NCI-H1694 treated with DMSO at 0.1 percent for 48 hours (cell line): ENCODE results near the gene PNMA6E.

Source experiments
- DNase-seq: peaks from one replicate; lab custom pipeline; 2025; lab: John Stamatoyannopoulos, UW

The PNMA6E gene

DNA sequence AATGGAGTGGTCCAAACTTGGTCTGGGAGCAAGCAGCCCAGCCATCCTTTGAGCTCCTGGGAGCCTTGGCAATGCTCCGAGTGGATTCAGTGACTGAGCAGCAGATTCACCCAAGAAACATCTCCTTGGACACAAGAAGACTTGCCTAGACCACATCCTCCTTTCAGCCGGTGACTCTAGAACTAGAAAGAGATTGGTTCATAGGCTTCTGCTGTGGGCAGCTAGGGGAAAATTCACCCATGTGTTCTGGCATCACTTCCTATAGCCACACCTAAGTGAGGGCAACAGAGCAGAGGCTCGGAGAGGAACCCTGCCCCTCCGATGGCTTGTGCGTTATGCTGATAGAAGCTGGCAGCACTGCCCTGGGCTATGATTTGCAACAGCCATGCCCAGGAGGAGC is 51.2 kb downstream of the PNMA6E start:
- DNase-seq: no peak

DNA sequence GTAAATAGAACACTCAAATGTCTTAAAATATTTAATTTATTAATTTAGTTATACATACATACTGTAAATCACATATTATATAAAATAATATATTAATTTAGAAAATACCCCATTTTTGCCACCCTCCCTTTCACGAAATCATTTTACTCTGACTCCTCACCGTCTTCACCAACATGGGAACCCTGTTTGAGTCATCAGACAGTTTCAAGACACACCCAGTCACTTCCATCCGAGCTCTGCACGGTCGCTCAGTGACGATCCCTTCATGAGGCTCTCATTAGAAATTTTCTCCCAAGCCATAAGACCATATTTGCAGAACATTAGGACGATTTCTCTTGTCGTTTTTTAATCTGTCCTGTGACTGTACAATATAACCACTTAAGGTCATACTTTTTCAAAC is 52.7 kb downstream of the PNMA6E start:
- DNase-seq: no peak

GRCh38 chrX:153347530-153347929 is 53.6 kb downstream of the PNMA6E start:
- DNase-seq: no peak
